ENCODE results near the gene RUNX2.

The RUNX2 gene

DNA sequence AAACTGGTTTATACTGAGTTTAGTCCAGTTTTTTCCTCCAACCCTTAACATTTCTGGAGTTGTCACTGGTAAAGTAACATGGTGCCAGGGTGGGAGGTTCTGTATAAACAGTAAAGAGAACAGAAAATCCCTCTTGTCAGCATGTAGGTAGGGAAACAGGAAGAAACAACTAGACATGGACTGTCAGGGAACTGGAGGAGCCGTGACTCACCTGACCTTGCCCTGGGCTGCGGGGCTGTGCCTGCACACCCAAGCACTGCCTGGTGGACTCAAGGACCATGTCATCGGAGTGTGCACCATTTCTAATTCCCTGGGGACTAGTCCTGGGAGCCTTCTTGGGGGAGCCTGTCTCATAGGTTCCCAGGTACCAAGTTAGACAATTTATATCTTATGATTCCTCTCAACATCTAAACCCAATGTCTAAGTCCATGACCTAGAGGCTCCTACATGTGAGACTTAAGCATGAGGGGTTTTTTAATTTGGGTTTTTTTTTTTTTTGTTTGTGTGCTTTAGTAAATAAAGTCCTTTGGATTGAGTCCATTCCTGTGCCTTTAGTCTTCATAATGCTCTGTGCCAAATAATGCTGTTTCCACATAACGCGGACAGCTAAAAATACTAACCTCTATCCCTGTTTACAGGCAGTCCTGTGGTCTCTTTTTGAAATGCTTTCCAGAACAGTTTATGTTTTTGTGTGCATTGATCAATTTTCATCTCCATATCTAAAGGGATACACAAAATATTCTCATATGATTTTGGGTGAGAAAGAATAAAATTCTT lies 186.5 kb downstream of the RUNX2 start:
- no peak for DNase-seq (ENCODE audit: low read depth, low spot score)

DNA sequence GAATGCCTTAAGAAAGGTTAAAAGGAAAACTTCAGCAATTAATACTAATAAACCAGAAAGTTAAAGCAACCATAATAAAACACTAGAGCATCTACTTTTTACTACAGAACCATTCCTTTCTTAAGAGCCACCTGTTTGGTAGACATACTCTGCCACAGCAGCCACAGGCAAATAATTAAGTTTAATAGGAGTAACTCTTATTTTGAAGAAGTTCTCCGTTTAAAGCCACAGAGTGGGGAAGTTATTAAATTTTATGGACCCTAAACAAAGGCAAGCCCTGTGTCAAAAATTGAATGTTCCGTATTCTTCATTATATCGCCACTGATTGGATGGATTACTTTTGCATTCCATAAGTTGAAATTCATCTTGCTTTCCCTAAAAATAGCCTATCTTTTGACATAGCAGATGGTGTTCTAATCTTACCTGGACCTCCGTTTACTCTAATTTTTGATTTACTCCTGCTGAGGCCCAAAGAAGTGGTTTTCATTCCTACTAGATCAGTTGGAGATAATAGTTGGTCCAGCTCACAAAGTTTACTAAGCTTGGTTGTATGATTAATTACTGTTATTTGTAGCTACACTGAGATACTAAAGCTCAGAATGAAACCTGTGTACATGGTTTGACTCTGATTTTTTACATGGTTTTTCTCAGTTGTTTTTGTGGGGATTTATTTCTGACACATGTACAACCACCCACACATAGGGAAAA lies 190.0 kb downstream of the RUNX2 start:
- no peak for DNase-seq (ENCODE audit: low read depth, low spot score)

DNA sequence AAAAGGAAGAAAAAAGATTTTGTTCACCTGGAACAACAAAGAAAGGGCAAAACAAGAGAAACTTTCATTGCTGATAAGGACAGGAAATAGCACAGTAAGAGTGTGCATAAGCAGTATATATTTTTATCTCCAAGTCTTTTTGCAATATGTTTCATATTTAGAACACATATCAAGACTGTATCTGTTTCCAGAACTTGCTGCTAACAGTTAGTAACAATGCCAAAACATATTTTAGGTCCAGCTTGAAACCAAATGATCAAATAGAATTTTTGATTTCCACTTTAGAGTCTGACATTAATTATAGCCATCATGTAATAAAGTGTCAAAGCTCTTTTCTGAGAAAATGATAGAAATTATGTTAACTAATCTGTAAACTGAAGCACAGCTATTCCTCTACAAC lies 193.1 kb downstream of the RUNX2 start:
- no peak for DNase-seq (ENCODE audit: low read depth, low spot score)

DNA sequence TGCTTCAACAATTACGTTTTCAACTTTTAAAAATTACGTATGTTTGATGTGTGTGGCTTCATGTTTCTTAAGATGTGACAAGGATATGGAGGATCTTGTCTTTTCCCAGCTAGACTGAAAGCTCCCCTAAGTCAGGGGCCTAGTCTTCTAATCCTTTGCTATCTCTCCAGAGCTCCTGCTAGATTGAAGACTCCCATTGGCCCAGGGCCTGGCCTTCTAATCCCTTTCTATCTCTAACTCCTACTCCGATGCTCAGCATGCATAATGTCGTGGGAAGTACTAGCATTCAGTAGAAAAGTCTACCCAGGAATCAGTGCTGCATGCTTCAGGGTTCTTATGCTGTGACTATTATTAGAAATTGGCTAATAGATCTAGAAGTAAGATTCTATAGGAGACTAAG lies 194.4 kb downstream of the RUNX2 start:
- no peak for DNase-seq (ENCODE audit: low read depth, low spot score)

DNA sequence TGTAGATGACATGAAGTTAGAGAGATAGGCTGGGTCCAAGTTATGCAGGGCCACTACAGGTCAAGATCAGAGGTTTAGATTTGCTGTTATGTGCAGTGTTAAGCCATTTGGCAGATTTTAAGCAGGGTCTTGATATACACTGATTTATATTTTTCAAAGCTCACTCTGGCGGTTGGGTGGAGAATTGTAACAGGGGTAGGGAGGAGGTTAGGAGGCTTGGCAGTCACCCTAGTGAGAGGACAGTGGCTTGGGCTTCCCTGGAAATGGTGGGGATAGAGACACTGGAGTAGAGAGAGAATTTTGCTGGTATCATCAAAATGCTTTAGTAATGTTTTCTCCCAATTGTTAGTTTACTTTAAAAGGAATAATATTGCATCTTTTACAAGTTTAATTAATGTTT lies 199.1 kb downstream of the RUNX2 start:
- DNase-seq (ENCODE audit: low read depth, low spot score): no peak

DNA sequence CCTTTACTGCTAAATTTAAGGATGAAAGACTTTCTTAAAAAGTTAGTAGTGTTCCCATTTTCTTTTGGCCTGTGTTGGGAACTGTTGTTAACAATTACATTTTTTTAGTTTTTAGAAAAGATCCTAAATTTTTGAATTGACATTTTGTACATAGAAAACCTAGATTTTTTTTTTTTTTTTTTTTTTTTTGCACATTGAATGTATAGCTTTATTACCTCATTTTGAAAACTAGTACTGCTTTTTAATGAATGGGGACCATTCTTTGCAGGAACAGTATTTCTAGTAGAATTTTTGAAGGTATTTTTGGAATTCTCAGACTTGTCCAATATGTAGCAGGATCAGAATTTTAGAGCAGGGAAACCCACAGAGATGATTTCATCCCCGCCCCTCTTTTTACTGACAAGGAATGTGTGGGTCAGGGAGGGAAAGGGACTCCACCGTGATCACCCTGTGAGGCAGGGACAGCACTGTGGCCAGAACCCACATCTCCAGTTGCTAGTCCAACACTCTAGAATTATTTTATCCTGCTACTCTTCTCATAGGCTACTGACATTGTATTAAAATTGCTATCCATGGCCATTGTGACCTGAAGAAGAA lies 204.0 kb downstream of the RUNX2 start:
- no peak for DNase-seq (ENCODE audit: low read depth, low spot score)

DNA sequence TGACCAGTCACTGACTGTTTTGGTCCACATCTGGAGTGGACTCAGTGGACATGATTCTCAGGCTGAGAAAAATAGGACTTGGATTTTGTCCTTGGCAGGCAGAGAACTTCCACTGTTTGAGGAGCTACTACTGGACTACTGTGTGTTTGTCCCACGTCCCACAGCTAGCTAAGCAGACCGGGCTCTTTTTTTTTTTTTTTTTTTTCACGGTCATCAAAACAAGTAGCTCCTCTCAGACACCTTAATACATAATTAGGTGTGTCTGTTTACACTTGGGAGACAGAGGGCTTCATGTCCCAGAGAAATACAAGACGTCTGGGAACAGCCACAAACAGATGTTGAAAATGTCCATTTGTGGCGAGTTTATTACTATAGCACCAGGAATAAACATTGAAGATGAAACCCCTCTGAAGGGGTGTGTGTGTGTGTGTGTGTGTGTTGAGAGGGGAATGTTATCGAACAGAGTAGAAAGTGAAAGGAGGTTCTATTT lies 204.6 kb downstream of the RUNX2 start:
- no peak for DNase-seq (ENCODE audit: low read depth, low spot score)

DNA sequence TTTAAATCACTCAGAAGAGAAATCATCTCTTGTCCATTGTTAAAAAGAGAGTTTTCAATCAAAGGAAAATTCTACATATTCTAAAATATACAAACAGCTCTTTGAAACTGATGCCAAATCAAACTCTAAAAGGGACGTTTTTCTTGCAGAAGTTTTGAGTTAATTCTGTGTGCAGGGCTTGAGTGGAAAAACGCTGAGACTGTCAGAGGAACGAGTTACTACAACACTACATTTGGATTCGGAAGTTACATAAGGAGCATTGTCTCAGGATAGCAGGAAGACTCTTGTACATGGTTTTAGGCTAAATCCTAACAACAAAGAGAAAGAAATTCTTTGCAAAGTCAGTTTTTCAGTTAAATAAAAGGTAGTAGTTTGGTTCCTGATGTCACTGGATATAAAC lies 205.3 kb downstream of the RUNX2 start:
- no peak for DNase-seq (ENCODE audit: low read depth, low spot score)

DNA sequence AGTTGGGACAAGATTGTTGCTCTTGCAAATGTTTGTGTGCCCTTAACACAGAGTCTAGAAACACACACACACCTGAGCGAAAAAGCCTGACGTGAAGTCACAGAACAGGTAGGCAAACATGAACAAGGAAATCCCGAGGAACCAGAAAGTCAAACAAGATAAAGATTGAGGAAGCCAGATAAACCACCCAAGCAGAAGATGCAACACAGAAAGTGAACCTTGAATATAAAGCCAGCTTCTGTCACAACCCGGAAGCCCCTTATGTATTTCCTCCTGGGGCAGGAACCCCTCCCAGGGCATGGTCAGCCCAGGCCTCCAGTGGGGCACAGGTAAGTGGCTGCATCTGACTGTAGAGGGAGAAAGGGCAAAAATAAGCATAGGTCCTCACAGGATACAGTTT lies 207.8 kb downstream of the RUNX2 start:
- no peak for DNase-seq (ENCODE audit: low read depth, low spot score)

DNA sequence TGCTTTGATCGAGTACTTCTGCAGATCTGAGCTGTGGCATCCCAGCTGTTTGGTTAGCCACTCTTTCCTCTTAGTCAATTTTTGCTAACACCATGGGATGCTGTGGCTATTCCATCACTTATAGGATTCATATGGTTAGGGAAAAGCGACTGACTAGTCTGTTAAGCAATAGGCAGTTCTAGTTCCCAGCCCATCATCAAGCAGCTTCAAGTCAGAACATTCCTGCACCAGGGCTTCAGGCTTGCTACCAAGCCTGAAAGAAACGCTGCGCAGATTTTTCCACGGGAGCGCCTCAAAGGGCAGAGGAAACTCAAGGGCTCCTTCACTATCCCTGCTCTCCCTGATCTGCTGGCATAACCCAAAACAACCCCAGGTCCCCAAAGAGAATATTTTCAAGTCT lies 209.4 kb downstream of the RUNX2 start:
- no peak for DNase-seq (ENCODE audit: low read depth, low spot score)

DNA sequence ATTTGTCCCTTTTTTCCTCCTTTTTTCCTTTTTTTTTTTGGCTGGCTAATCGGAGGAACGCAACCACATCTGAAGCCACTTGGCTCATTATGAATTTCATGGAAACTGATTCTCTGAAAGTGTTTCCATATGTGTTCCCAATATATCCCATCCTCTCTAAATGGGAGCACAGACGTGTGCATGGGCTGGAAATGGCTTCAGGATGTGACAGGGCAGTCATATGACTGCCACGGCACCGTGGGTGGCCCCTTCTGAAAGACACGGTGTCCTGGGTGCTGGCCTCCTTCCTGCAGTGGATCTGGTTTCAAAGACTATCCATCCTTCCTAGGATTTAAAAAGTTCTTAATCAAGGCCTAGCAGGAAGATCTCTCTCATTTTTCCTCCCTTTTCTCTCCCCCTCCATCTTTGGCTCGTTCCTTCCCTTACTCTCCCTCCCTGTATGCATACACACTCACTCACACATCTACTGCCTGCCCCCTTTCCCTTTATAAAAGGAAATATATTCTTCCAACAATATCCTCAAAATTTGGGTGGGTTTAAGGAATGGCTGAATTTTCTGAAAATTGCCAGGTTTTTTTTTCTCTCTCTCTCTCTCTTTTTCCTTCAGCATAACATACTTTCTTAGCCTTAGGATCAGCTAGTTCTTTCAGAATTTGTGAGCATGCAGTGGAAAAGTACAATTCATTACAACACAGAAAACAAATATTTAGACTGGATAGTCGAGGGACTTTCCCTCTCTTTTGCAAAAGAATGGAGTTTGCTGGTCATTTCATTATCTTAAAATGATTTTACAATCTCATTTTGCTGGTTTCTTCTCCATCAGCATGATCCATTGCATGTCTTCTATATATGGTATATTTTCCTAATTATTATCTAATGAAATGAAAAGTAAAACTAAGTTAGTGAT lies 210.8 kb downstream of the RUNX2 start:
- DNase-seq (ENCODE audit: low read depth, low spot score): no peak

DNA sequence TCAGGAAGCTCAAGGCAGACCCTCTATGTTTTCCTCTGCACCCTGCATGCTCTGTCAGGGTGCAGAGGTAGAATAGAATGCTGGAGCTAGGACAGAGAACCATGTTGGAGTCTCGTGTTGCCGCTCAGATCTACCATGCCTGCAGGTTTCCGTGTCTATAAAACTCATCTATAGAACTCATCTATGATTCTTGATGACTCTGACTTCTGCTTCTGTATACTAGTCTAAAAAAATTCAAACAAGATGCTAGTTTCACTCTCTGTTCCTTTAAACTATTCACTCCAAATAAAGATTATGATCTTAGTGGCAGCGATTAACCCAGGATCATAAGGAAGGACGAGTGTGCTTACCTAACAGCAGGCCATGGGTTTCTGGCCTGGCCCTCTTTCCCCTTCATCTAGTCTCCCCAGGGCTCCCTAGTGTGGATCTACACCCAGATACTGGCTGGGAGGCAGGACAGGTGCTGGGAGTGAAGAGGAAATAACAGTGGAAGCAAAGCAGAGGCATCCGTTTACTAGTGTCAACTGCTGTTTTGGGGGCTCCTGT lies 212.3 kb downstream of the RUNX2 start:
- DNase-seq (ENCODE audit: low read depth, low spot score): no peak

DNA sequence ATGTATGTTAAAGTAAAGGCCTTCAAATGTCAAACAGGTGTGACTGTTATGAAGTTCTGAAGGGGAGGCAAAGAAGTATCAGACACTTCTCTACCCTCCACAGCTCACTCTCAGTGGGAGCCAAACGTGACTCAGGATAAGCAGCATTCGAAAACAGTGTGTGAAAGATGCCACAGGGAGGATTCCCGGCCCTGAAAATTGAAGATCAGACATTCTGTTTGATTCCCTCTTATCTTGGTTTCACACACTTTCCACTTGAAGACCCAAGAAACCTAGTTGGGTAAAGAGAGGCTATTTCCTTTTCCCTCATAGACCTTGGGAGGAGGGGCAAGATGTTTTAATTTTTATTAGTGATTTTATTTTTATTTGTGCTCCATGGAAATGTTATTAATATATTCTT lies 213.8 kb downstream of the RUNX2 start:
- DNase-seq (ENCODE audit: low read depth, low spot score): no peak

DNA sequence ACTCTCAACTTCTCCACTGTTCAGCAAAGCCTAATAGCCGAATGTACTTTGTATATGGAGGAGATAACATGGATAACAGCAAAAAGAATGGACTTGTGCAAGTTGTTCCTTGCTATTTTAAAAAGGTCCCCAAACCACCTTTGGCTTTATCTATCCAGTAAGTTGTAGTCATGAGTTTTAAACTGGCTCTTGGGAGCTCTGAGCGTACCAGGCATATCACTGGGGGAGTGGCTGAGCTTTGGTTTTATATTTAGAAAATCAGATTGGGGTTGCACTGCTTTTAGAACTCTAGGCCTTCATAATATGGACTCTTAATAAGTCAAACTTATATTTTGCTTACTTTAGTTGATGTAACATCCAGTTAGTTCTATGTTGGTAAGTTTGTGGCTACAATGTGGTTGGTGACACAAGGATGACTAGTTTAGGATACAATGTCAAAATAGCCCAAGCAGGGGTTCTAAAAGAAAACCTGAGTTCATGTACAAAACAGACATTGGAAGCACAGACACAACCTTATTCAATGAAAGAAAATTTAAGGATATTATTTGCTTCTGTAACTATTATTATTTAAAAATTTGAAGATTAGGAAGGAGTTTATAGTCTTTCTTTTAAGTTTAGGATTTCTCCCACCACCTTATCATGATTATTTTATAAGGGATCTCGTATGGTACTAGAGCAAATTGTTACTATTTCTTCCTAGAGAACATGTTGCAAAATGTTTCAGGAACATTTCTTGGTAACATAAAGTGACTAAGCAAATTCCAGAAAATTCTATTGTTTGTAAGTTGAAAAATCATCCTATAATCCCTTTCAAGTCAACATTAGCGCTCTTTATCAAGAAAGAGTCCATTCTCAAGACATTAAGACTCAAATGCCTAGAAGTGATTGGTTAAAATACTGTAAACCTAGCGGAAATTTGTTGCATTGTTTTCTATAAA lies 215.4 kb downstream of the RUNX2 start:
- DNase-seq (ENCODE audit: low read depth, low spot score): no peak

DNA sequence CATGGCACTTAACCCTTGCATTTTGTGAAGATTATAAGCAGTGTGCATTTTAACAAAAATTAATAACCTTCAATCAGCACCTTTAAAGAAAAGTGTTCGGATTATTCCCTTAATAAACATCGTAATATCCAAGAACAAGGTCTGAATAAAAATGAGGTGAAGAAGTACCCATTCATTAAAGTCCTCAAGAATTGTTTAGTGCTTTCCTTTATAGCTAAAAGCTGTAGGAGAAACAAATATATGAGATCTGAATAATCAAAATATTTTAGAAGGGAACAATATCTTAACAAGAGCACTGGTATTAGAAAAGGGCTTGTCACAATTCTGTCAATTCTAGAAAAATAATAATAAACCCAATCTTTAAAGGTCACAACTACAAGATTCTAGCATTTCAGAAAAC lies 217.3 kb downstream of the RUNX2 start:
- no peak for DNase-seq (ENCODE audit: low read depth, low spot score)

DNA sequence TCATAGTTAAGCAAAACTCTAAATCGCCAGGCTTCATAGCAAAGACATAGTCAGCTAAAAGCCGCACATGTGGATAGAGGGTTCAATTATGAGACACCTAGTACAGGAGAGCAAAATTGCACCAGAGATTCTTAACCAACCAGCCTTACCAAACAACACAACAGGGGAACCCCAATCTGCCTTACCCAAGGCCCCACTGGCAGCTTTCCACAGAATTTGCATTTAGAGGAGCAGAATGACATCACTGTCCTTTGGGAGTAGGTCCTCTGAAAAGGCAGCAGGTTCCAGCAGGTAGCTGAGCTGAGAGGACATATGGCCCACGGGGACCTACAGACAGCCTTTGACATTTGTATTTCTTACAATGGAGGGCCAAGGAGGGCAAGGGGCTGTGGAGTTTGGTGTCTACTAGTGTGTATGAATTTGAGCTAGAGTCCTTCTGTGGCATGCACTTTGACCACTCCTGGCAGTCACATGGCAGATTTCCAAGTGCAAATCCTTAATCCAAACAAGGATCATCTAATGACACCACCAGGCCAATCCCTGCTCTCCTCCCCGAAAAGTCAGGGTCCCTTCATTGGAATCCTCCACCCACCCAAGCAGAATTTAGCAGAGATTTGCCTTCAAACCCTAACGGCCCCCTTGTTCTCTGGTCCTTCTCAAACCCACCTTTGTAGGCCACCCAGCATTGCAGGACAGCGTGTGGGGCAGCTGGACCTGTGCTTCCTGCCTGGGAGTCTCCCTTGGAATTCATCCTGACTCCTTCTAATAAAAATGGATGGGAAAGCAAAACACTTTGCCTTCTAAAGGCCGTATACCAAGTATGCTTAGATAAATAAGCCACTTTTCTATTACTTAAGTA lies 220.8 kb downstream of the RUNX2 start:
- no peak for DNase-seq (ENCODE audit: low read depth, low spot score)

DNA sequence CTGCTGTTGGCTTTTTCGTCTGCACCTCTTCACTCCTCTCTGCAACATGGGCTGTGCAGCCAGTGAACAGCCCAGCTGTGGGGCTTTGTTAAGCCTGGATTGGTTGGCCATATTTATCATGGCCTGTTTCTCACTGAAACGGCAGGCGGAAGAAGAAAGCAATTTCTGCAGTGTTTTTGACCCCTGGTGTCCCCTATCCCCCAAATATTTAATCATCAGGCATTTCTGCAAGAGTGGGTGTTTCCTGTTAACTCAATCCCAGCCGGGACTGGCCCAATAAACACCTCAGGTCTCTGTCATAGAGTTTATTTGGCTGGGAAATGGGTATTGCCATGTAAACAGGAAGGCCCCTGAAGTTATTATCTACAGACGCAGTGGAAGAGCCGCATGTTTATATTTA lies 224.4 kb downstream of the RUNX2 start:
- DNase-seq (ENCODE audit: low read depth, low spot score): no peak

DNA sequence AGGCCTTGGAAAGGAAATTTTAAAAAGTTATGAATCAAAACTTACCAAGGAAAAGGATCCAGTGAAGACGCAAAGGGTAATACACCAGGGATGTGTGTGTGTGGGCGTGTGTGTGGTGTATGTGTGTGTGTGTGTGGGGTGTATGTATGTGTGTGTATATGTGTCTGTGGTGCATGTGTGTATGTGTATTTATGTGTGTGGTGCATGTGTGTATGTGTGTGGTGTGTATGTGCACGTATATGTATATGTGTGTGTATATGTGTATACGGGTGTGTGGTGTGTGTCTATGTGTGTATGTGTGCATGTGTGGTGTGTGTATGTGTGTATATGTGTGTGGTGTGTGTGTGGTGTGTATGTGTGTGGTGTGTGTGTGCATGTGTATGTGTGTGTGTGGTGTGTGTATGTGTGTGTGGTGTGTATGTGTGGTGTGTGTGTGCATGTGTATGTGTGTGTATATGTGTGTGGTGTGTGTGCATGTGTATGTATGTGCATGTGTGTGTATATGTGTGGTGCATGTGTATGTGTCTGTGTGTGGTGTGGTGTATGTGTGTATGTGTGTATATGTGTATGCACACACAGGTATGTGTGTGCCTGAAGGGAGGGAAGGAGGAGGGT lies 225.7 kb downstream of the RUNX2 start:
- no peak for DNase-seq (ENCODE audit: low read depth, low spot score)

DNA sequence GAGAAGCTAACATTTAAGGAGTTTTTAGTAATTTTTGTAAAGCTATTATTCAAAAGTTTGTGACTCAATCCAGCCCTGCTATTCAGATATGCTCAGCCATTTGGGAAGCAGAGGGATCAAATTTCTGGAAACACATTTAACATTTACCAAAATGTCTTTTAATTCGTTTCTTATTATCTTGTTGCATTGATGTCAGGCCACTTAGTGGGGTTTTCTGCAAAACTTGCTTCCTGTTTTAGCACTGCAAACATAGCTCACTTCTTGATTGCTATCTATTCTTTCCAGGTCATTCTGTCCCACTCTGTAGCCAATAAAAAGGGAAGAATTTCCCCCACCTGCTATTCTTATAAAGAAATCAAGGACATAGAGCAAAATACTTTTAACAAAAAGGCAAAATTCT lies 226.5 kb downstream of the RUNX2 start:
- DNase-seq (ENCODE audit: low read depth, low spot score): no peak
